Adrenal gland (tissue), 12 donors: ENCODE data around the gene NEK9. TPM values are rescaled to one million over a fixed set of nuclear protein-coding genes. Genes with fewer than 3 reads are reported as not detected.

Source experiments
- DNase-seq, 7 donors: peaks; one replicate each; pipeline ENCODE4 v3.0.0-alpha.2; 2019 to 2020
- H3K27ac ChIP-seq, 5 donors: fragments of 200-600 bp; sonication (generic) in 4 of 5; 1 replicate in 3 of 5; 2 replicates in 2 of 5; pipeline versions ENCODE4 v1.5.1 to v1.8.0; 2016 to 2020; ENCODE audit warnings: mild to moderate bottlenecking in 1 of 5
- H3K27me3 ChIP-seq: fragments of 200-600 bp; 2 replicates; pipeline ENCODE4 v1.8.0; 2021
- H3K36me3 ChIP-seq, 2 donors: fragments of 200-600 bp; replicated peaks in 1 of 2; 1 replicate in 1 of 2; 2 replicates in 1 of 2; pipeline versions ENCODE4 v1.5.1 to v1.8.0; 2018 to 2022
- H3K4me1 ChIP-seq, 2 donors: fragments of 200-600 bp; replicated peaks in 1 of 2; 1 replicate in 1 of 2; 2 replicates in 1 of 2; pipeline versions ENCODE4 v1.5.1 to v1.8.0; 2018 to 2021
- H3K4me3 ChIP-seq, 4 donors: fragments of 200-600 bp; sonication (generic) in 3 of 4; one replicate each; pipeline ENCODE4 v1.5.1; 2016 to 2018
- H3K9me3 ChIP-seq, 3 donors: fragments of 200-600 bp; sonication (generic) in 1 of 3; replicated peaks in 1 of 3; 1 replicate in 2 of 3; 2 replicates in 1 of 3; pipeline versions ENCODE4 v1.5.1 to v1.8.0; 2016 to 2021
- CTCF ChIP-seq, 6 experiments: fragments of 450-650 bp in 4 of 6; fragments of 200-600 bp in 2 of 6; sonication (generic) in 1 of 6; IDR thresholded peaks; 1 replicate in 5 of 6; 2 replicates in 1 of 6; pipeline versions ENCODE4 v1.5.1 to v1.8.0; 2016 to 2021; ENCODE audit warnings: antibody characterized with exemption in 6 of 6, mild to moderate bottlenecking in 2 of 6, moderate library complexity in 1 of 6
- POLR2A ChIP-seq, 2 donors: fragments of 450-650 bp; IDR thresholded peaks; one replicate each; pipeline ENCODE4 v1.6.1; 2017; ENCODE audit warnings: antibody characterized with exemption in 2 of 2, mild to moderate bottlenecking in 2 of 2, moderate library complexity in 1 of 2
- WGBS, 4 donors: extraction: QIAGEN DNeasy Blood & Tissue Kit in 2 of 4; methylation state at CpG; one replicate each; pipeline versions ENCODE4 v1.1.5 to v1.1.7; 2013 to 2017; 5-methylcytosine and 5-hydroxymethylcytosine counted together
- intact Hi-C, 2 donors: fragments of 100-400 bp; cut with DNase I; formaldehyde crosslinking; loops; one replicate each; pipeline versions ENCODE4 v1.14.1 to v1.15.0; 2022 to 2023
- polyA plus RNA-seq, 3 donors: library from polyadenylated mRNA; stranded (reverse); fragments of 200-250 nt in 2 of 3; fragments of 350-450 nt in 1 of 3; fragmentation: Illumina TruSeq in 1 of 3; extraction: RNeasy Lipid Tissue Mini Kit (QIAGEN cat#74804) in 1 of 3; gene quantifications; one replicate each; pipeline ENCODE4 v1.2.3, GENCODE V29; 2013 to 2014
- total RNA-seq, 9 donors: library from RNA; depleted of rRNA in 4 of 9; stranded (reverse); fragments of >200 nt in 4 of 9; fragments of 120-200 nt in 1 of 9; fragmentation: NEBNext Ultra II Directional in 1 of 9; extraction: Animal tissue kit (Norgen Biotek cat#: 25700) in 1 of 9; gene quantifications; one replicate each; pipeline versions ENCODE4 v1.1.0 to v1.2.4, GENCODE V29; 2013 to 2023
- donor health status: healthy with polysubstance abuse.
- donor health status: Bipolar disorder and iron deficiency.
- donor health status: DM: yes; HTN: yes; CAD: no.
- donor health status: DM: no; HTN: no; CAD: no.
- donor health status: DM: no; HTN: no; CAD: no.
- donor health status: DM: yes; HTN: yes; CAD: no.

The NEK9 gene
- total and polyA plus RNA-seq, 12 donors: 39.2 to 165 (median 75.5) TPM

GRCh38 chr14:75121552-75121951, 5.3 kb downstream of the NEK9 start:
- no peaks in the 10 kb centered on the region for H3K9me3 ChIP-seq
- no peak for DNase-seq
- no peak overlapping the region for H3K4me3 ChIP-seq
- H3K27ac ChIP-seq: no peak overlapping the region
- TF ChIP-seq CTCF (IDR thresholded peaks at IDR 0.05): no peak
- no peak for TF ChIP-seq POLR2A (IDR thresholded peaks at IDR 0.05)
- peaks cover 0 to 51% of the 10 kb centered on the region in 2 donors for H3K36me3 ChIP-seq
- WGBS, 4 donors: 89 to 97% (median 95%) methylated on average over 7 of the region's 7 CpGs
- H3K4me1 ChIP-seq: peaks cover 7 to 30% of the 10 kb centered on the region in 2 donors
- intact Hi-C loops: no loop called here
- H3K27me3 ChIP-seq: no peaks in the 10 kb centered on the region

GRCh38 chr14:75120541-75121291, 6.1 kb downstream of the NEK9 start:
- 60 to 76% (median 64%) methylated on average over 3 of the region's 3 CpGs for WGBS, 4 donors
- H3K9me3 ChIP-seq: no peaks in the 10 kb centered on the region
- H3K27ac ChIP-seq: no peak overlapping the region
- H3K27me3 ChIP-seq: no peaks in the 10 kb centered on the region
- H3K4me3 ChIP-seq: no peak overlapping the region
- intact Hi-C loops: no loop called here
- peaks cover 0 to 60% of the 10 kb centered on the region in 2 donors for H3K36me3 ChIP-seq
- TF ChIP-seq POLR2A (IDR thresholded peaks at IDR 0.05): no peak
- TF ChIP-seq CTCF (IDR thresholded peaks at IDR 0.05): no peak
- peaks cover 1 to 24% of the 10 kb centered on the region in 2 donors for H3K4me1 ChIP-seq
- DNase-seq: no peak

- Histone ChIP-seq H3K27me3 (no peaks in the 10 kb centered on the region), H3K4me1 (peaks cover 0 to 7% of the 10 kb centered on the region in 2 donors), H3K27ac (no peak overlapping the region), H3K4me3 (no peak overlapping the region), H3K36me3 (peaks cover 0 to 74% of the 10 kb centered on the region in 2 donors), H3K9me3 (no peaks in the 10 kb centered on the region)
- TF ChIP-seq POLR2A (IDR thresholded peaks at IDR 0.05): no peak
- no peak for TF ChIP-seq CTCF (IDR thresholded peaks at IDR 0.05)
- intact Hi-C loops: no loop called here
- WGBS, 4 donors: 79 to 95% (median 87%) methylated on average over 2 of the region's 2 CpGs
- DNase-seq: no peak
Observed at GRCh38 chr14:75119056-75119455, 7.8 kb downstream of the NEK9 start.

GRCh38 chr14:75113932-75114539, 12.8 kb downstream of the NEK9 start:
- no peak for DNase-seq
- Histone ChIP-seq H3K4me1 (no peaks in the 10 kb centered on the region), H3K4me3 (no peak overlapping the region), H3K36me3 (peaks cover 0 to 97% of the 10 kb centered on the region in 2 donors), H3K9me3 (no peaks in the 10 kb centered on the region), H3K27me3 (no peaks in the 10 kb centered on the region), H3K27ac (no peak overlapping the region)
- no peak for TF ChIP-seq CTCF (IDR thresholded peaks at IDR 0.05)
- TF ChIP-seq POLR2A (IDR thresholded peaks at IDR 0.05): no peak
- 75 to 80% (median 79%) methylated on average over 5 of the region's 5 CpGs for whole genome bisulfite sequencing, 4 donors
- intact Hi-C loops: no loop called here
